C4-2B (cell line): ENCODE measurements around the gene THAP7.
"Not testable (repeated sequence)": the region's sequence is repeated elsewhere in the genome, so short reads cannot be mapped to it uniquely, and the experiment has no call there.

Source experiments
- H3K27ac ChIP-seq: fragments of 450-650 bp; 2 replicates; pipeline ENCODE4 v1.5.1; 2017
- CTCF ChIP-seq: fragments of 450-650 bp; conservative IDR thresholded peaks from 2 replicates; pipeline ENCODE4 v1.5.1; 2017; ENCODE audit warnings: mild to moderate bottlenecking
- ZFX ChIP-seq: fragments of 450-650 bp; IDR thresholded peaks from 2 replicates; pipeline ENCODE4 v1.6.1; 2017

THAP7 gene

GRCh38 chr22:21014202-21014725, 12.3 kb upstream of the THAP7 start:
- H3K27ac ChIP-seq: no peak overlapping the region
- TF ChIP-seq ZFX (no peak), CTCF (no peak)

- TF ChIP-seq ZFX (no peak), CTCF (no peak)
- H3K27ac ChIP-seq: no peak overlapping the region
Measured at GRCh38 chr22:21013657-21014201, 11.8 kb upstream of the THAP7 start.

GRCh38 chr22:21012446-21013407, 10.8 kb upstream of the THAP7 start:
- H3K27ac ChIP-seq: no peak overlapping the region
- TF ChIP-seq CTCF: no peak
- TF ChIP-seq ZFX: no peak

GRCh38 chr22:21010426-21011113, 8.7 kb upstream of the THAP7 start:
- TF ChIP-seq ZFX (no peak), CTCF (no peak)
- no peak overlapping the region for H3K27ac ChIP-seq

GRCh38 chr22:21009638-21010425, 7.9 kb upstream of the THAP7 start:
- H3K27ac ChIP-seq: no peak overlapping the region
- TF ChIP-seq CTCF (no peak), ZFX (no peak)

- H3K27ac ChIP-seq: not testable (repeated sequence)
Measured at GRCh38 chr22:21009208-21009607, 7.3 kb upstream of the THAP7 start.

- no peak overlapping the region for H3K27ac ChIP-seq
- TF ChIP-seq CTCF: no peak
- no peak for TF ChIP-seq ZFX
Measured at GRCh38 chr22:21003782-21004181, 1.9 kb upstream of the THAP7 start.
